Measurements from ENCODE around the gene NARS2. TPM values are rescaled to one million over a fixed set of nuclear protein-coding genes. Genes with fewer than 3 reads are reported as not detected.
A peak's percentile ranks its signal among the peaks of the same experiment; 100 is the strongest.
"Not testable (repeated sequence)": the region's sequence is repeated elsewhere in the genome, so short reads cannot be mapped to it uniquely, and the experiment has no call there.

NARS2 gene
- 45.1 TPM for polyA plus RNA-seq (2012; ENCODE audit: insufficient read depth, insufficient read length)

- DNase-seq (ENCODE audit: low read depth, low spot score) = peak; percentile 96
- peak within 1 kb of the TSS; percentile 59 for H3K4me3 ChIP-seq (ENCODE audit: low read length)
These were observed at the start of gene NARS2 for GRCh38 chr11:78574386-78575381. TSS of gene NARS2 (minus strand) at chr11:78574864. CDS start at chr11:78574488, 376 bp downstream.

DNA sequence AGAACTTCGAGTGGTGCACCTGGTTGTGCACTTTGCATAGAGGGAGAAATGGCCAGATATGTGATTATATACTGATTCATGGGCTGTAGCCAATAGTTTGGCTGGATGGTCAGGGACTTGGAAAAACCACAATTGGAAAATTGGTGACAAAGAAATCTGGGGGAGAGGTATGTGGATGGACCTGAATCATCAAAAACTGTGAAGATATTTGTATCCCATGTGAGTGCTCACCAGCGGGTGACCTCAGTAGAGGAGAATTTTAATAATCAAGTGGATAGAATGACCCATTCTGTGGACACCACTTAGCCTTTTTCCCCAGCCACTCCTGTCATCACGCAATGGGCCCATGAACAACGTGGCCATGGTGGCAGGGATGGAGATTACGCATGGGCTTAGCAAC is 48.0 kb upstream of the NARS2 start:
- no peak overlapping the region for H3K4me3 ChIP-seq (ENCODE audit: low read length)
- DNase-seq (ENCODE audit: low read depth, low spot score) = no peak

DNA sequence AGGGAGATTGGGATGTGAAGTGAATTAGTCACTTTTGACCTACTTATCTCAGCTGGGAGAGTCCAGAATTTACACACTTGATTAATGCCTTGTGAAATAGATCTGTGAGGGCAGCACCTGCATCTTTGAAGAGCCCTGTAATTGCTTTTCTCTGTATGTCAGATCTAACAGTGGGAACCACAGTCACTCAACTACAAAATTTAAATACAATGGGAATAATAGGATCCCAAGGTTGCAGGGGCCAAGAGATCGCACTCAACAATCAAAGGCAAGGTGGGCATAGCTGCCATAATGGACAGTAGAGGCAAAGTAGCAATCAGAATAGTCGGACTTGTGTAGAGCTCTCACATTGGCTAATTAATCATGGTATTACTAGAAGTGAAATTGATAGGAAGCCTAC is 45.5 kb upstream of the NARS2 start:
- DNase-seq (ENCODE audit: low read depth, low spot score) = no peak
- H3K4me3 ChIP-seq (ENCODE audit: low read length) = no peak overlapping the region

DNA sequence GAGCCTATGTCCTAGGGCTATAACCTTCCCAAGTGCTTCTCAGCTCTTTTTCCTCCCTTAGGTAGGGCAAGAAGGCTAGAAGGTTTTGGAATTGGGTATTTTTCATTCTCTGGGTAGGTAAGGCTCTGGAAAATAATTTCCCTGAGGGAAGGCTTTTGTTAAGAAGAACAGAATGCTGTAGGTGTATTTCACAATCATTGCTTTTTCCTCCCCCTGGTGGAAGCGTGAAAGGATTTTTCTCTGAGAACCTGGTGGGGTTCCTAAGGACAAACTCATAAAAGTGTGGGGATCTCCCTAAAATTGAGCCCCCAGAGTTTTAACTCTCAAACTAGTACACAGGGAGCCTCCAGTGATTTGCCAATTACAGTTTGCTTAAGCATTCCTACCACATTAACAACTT is 41.1 kb upstream of the NARS2 start:
- DNase-seq (ENCODE audit: low read depth, low spot score) = no peak
- no peak overlapping the region for H3K4me3 ChIP-seq (ENCODE audit: low read length)

DNA sequence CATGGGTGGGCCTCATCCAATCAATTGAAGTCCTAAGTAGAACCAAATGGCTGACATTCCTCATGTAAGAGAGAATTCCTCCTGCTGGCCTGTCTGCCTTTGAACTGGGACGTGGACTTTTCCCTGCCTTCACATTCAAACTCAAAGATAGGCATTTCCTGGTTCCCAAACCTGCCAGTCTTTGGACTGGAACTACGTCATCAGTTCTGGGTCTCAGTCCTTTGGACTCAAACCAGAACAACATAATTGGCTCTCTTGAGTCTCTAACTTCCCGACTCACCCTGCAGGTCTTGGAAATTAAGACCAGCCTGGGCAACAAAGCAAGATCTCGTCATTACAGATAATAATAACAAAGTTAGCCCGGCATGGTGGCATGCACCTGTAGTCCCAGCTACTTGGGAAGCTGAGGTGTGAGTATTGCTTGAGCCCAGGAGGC is 38.7 kb upstream of the NARS2 start:
- no peak overlapping the region for H3K4me3 ChIP-seq (ENCODE audit: low read length)
- no peak for DNase-seq (ENCODE audit: low read depth, low spot score)

DNA sequence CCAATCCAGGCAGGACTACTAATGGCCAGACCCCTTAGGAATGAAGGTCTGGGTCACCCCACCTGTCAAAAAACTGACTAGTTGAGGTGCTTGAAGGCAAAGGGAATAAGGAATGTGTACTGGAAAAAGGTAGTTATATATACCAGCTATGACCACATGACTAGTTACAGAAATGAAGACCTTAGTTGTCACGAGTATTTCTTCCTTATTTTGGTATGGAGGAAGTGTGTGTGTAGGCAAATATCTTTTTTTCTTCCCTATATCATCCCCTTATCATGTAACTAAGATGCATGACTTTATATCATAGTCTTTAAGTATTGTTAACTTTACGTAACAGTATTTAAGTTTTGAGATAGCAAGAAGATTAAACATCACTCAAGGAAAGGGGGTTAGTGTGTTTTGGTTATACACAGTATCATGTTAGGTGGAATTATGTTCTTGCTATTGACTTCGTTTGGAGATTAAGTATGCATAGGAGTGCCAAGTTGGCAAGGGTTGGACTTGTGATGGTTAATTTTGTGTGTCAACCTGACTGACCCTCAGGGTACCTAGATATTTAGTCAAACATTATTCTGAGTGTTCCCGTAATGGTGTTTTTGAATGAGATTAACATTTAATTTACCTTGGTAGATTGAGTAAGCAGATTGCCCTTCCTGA is 38.2 kb upstream of the NARS2 start:
- no peak overlapping the region for H3K4me3 ChIP-seq (ENCODE audit: low read length)
- DNase-seq (ENCODE audit: low read depth, low spot score) = no peak

- not testable (repeated sequence) for H3K4me3 ChIP-seq (ENCODE audit: low read length); DNase-seq (ENCODE audit: low read depth, low spot score)
These were observed 34.7 kb upstream of the NARS2 start for GRCh38 chr11:78609321-78609720.

DNA sequence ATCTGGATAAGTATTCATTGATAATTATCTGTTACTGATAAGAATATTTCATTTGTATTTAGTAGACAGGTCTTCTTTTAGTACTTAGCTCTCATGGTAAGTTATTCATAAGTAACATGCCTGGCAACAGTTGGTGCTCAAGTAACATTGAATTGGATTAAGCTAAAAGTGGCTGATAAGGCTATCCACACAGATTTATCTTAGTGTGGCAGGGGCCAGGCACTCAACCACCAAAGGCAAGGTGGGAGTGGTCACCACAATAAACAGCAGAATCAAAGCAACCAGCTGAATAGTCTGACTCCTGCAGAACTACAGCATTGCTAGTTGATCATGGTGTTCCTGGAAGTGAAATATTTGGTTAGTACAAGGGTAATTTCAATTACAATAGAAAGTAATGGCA is 33.0 kb upstream of the NARS2 start:
- no peak overlapping the region for H3K4me3 ChIP-seq (ENCODE audit: low read length)
- DNase-seq (ENCODE audit: low read depth, low spot score) = no peak

DNA sequence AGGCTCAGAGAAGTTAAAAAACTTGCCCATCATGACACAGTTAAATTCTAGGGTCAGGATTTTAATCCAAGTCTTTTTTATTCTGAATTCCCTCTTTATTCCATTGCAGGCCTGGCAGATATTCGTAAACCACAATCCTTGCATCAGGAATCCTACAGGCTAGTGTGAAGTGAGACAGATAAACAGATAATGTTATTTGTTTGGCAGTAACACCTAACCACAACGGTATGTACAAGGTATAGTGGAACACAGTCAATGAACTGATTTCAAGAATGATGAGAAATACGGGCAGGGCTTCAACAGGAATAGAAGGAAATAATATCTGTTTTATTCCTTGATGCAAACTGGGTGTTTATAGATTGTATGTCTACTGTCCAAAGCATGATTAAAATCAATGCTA is 32.0 kb upstream of the NARS2 start:
- no peak overlapping the region for H3K4me3 ChIP-seq (ENCODE audit: low read length)
- no peak for DNase-seq (ENCODE audit: low read depth, low spot score)

DNA sequence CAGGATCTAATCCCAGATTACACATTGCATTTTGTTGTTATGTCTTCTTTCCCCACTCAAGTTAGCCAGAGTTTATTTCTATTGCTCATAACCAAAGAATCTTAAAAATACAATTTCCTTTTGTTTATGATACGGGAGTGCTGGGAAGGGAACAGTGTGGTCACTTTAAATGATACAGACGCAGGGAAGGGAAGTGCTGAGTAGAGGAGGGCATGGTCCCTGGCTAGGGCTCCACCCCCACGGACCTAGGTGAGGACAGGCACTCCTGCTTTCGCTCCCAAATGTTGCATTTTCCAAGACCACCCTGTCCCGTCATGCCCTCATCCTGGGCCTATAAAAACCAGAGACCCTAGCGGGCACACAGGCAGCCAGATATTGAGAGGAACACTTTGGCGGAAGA is 30.6 kb upstream of the NARS2 start:
- H3K4me3 ChIP-seq (ENCODE audit: low read length) = no peak overlapping the region
- no peak for DNase-seq (ENCODE audit: low read depth, low spot score)

GRCh38 chr11:78603792-78604191 is 29.1 kb upstream of the NARS2 start:
- no peak overlapping the region for H3K4me3 ChIP-seq (ENCODE audit: low read length)
- no peak for DNase-seq (ENCODE audit: low read depth, low spot score)

- not testable (repeated sequence) for DNase-seq (ENCODE audit: low read depth, low spot score); H3K4me3 ChIP-seq (ENCODE audit: low read length)
These were observed 28.1 kb upstream of the NARS2 start for GRCh38 chr11:78602771-78603170.

- not testable (repeated sequence) for H3K4me3 ChIP-seq (ENCODE audit: low read length); DNase-seq (ENCODE audit: low read depth, low spot score)
These were observed 26.4 kb upstream of the NARS2 start for GRCh38 chr11:78601066-78601465.

- DNase-seq (ENCODE audit: low read depth, low spot score) = not testable (repeated sequence)
These were observed 22.9 kb upstream of the NARS2 start for GRCh38 chr11:78597579-78597978.

GRCh38 chr11:78595436-78596130 is 20.9 kb upstream of the NARS2 start:
- no peak for DNase-seq (ENCODE audit: low read depth, low spot score)
- no peak overlapping the region for H3K4me3 ChIP-seq (ENCODE audit: low read length)

More at GRCh38 chr11:78597579-78597978, 22.9 kb upstream of the NARS2 start:
- not testable (repeated sequence) for H3K4me3 ChIP-seq (ENCODE audit: low read length)

DNA sequence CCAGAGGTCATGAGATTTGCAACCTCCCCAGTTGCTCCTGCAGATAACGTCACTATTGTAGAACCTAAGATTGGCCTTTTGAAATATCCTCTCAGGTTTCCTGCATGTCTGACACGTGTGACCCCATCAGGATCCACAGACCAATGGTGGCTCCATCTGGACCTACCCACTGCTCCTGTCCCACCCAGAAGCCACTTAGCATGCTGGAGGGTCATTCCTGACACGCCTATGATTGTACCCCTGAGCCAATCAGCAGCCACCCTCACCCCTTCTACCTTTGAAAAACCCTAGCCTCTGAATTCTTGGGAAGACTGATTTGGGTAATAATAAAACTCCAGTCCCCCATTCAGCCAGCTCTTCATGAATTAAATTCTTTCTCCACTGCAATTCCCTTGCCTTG is 20.1 kb upstream of the NARS2 start:
- no peak overlapping the region for H3K4me3 ChIP-seq (ENCODE audit: low read length)
- no peak for DNase-seq (ENCODE audit: low read depth, low spot score)

DNA sequence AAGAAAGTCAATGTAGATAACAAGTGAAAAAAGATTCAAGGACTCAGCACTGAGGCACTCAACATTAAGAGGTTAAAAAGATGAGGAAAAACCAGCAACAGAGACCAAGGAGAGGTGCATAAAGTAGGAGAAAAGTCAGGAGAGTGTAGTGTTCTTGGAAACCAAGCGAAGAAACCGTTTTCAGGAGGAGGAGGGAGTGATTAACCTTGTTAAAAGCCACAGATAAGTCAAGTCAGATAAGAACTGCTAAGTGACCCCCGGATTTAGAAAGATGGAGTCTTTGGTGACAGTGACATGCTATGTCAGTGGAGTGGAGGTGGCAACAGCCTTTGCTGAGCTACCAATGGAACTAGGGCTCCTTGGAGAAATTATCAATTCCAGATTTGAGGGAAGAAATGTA is 13.9 kb upstream of the NARS2 start:
- H3K4me3 ChIP-seq (ENCODE audit: low read length) = no peak overlapping the region
- DNase-seq (ENCODE audit: low read depth, low spot score) = no peak

DNA sequence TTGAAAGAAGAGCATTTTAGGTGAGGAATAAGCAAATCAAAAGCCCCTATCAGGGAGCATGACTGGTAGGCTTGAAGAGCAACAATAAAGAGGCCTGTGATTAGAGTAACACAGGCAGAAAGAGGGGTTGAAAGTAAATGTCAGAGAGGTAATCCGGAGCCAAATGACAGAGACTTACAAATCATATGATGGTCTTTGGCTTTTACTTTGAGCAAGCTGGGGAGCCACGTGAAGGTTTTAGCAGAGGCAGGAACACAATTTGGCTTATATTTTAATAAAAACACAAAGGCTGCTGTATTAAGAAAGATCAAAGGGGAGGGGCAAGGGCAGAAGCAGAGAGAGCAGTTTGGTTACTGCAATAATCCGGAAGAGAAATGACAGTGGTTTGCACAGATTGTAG is 12.8 kb upstream of the NARS2 start:
- H3K4me3 ChIP-seq (ENCODE audit: low read length) = no peak overlapping the region
- no peak for DNase-seq (ENCODE audit: low read depth, low spot score)

DNA sequence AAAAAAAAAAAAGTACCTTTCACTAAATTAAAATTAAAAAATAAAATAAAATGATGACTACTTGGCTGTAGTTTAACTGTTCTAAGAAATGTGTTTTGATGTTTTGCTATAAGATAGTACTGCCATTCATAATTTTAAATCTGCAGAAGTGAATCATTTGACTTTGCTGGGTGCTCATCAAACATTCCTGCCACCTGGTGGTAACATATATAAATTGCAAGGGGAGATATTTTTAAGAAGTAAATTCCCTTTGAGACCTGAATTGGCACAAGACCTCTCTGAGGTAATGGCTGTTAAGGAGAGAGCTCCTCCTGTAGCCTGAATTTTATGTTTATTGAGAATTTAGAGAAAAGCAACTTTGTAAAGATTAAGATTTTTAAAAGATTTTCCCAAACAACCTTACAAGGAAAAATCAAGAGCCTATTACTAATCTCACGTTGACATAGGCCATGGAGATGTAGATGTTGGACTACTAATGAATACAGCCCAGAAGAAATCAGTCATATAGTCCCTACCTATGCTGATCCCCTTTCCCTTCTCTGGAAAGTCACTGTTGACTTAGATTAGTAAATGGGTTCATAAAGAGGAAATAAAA is 11.9 kb upstream of the NARS2 start:
- DNase-seq (ENCODE audit: low read depth, low spot score) = peak; percentile 29

More for the DNA sequence above, 11.9 kb upstream of the NARS2 start:
- no peak overlapping the region for H3K4me3 ChIP-seq (ENCODE audit: low read length)

Data from Jurkat, Clone E6-1 (cell line).